Posterior vena cava (tissue), 2 donors: ENCODE data around the gene REXO4. TPM values are rescaled to one million over a fixed set of nuclear protein-coding genes. Genes with fewer than 3 reads are reported as not detected.

Source experiments
- DNase-seq: peaks from one replicate; pipeline ENCODE4 v3.0.0-alpha.2; 2020; ENCODE audit warnings: low spot score
- intact Hi-C, 2 donors: fragments of 100-400 bp; cut with DNase I; formaldehyde crosslinking; loops; one replicate each; pipeline versions ENCODE4 v1.14.1 to v1.14.2; 2022 to 2023
- total RNA-seq, 2 donors: library from RNA; stranded (reverse); fragmentation: NEBNext Ultra II Directional; extraction: Animal tissue kit (Norgen Biotek cat#: 25700); gene quantifications; one replicate each; pipeline ENCODE4 v1.2.1, GENCODE V29; 2021
- donor health status: DM: yes; HTN: yes; CAD: no.
- donor health status: DM: yes; HTN: yes; CAD: no.

Gene REXO4
- total RNA-seq, 2 donors from 2014 or later, result 10.4 to 11.1 TPM

DNA sequence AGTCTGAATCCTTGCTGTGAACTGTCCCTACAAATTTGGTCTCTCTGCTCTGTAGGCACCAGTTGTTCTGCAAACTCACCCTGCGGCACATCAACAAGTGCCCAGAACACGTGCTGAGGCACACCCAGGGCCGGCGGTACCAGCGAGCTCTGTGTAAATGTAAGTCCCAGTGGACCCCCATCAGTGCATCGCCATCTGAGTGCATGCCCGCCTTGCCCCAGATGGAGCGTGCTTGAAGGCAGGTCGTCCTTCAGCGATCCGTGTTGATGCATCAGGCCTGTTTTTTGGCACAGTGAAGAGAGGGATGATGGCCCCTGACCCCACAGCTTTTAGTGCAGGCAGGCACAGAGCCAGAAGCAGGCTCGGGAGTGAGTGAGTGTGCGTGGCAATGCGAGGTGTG, 60.2 kb downstream of the REXO4 start:
- no peak for DNase-seq
- intact Hi-C loops, result no loop called here

DNA sequence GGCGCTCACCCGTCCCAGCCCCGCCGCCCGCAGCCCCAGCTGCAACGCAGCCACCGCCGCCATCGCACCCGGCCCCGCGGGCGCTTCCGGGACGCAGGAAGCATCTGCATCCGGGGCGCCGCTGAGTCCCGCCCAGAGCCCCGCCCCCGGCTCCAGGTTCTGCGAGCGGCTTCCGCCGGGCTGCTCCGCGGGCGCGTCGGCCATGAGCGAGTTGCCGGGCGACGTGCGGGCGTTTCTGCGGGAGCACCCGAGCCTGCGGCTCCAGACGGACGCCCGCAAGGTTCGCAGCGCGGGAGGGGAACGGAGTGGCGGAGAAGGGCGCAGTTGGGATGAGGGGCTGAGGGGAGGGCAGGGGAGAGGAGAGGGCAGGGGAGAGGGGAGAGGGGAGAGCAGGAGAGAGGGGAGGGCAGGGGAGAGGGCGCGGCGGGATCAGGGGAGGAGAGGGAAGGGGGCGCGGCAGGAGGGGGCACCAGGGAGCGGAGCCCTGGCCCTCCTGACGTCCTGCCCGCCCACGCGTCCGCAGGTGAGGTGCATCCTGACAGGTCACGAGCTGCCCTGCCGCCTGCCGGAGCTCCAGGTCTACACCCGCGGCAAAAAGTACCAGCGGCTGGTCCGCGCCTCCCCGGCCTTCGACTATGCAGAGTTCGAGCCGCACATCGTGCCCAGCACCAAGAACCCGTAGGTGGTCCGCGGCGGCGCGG, 61.3 kb downstream of the REXO4 start, which contains the start of the genes SURF1 and SURF2:
SURF1 (minus strand) TSS at position 97 of the 701 bp plus-strand sequence; CDS start at position 63, 34 bp downstream.
SURF2 (plus strand) TSS at position 160 of the 701 bp plus-strand sequence; CDS start at position 203, 43 bp downstream.
- intact Hi-C loops, result no loop called here
- DNase-seq, result peak; percentile 96

Other genes starting within 250 kb of the REXO4 start
- not detected for gene OBP2B, start 208.8 kb downstream of the REXO4 start, total RNA-seq
- gene ABO, start 142.8 kb downstream of the REXO4 start, total RNA-seq, result 1 to 10 TPM; 1.5 to 2.1 TPM
- 10 to 100 TPM; 11.5 to 12.0 TPM for gene SURF6, start 81.8 kb downstream of the REXO4 start, total RNA-seq
- 10 to 100 TPM; 28.6 to 28.9 TPM for gene MED22, start 69.9 kb downstream of the REXO4 start, total RNA-seq
- gene RPL7A, start 69.8 kb downstream of the REXO4 start, total RNA-seq, result 1,000 to 10,000 TPM; 1,252 to 1,287 TPM
- gene SURF1, start 61.5 kb downstream of the REXO4 start, total RNA-seq, result 10 to 100 TPM; 27.7 to 30.2 TPM
- 10 to 100 TPM; 11.8 to 12.0 TPM for gene SURF2, start 61.5 kb downstream of the REXO4 start, total RNA-seq
- 100 to 1,000 TPM; 130 TPM for gene SURF4, start 42.0 kb downstream of the REXO4 start, total RNA-seq
- 1 to 10 TPM in 1 of 2 donors, under 1 TPM in 1; 0.57 to 1.2 TPM for gene STKLD1, start 41.6 kb downstream of the REXO4 start, total RNA-seq
- gene ADAMTS13, start 4.4 kb upstream of the REXO4 start, total RNA-seq, result 1 to 10 TPM in 1 of 2 donors, under 1 TPM in 1; 0.48 to 1.8 TPM
- 10 to 100 TPM; 11.7 to 13.4 TPM for gene CACFD1, start 42.0 kb upstream of the REXO4 start, total RNA-seq
- gene SLC2A6, start 61.1 kb upstream of the REXO4 start, total RNA-seq, result 1 to 10 TPM; 3.2 to 4.0 TPM
- gene MYMK, start 106.9 kb upstream of the REXO4 start, total RNA-seq, result not detected
- 10 to 100 TPM in 1 of 2 donors, 1 to 10 TPM in 1; 5.5 to 11.3 TPM for gene ADAMTSL2, start 116.7 kb upstream of the REXO4 start, total RNA-seq
- not detected for gene FAM163B, start 191.4 kb upstream of the REXO4 start, total RNA-seq
- gene DBH, start 218.4 kb upstream of the REXO4 start, total RNA-seq, result not detected